GM23338 (cell line): ENCODE results near the gene PPCS. TPM values are rescaled to one million over a fixed set of nuclear protein-coding genes. Genes with fewer than 3 reads are reported as not detected.

Source experiments
- ATAC-seq: fragments of 200-7000 bp; cut with Tn5 transposase; 3 replicates; pipeline ENCODE4 v1.9.1; 2020
- DNase-seq: peaks from one replicate; pipeline ENCODE4 v3.0.0-alpha.2; 2015; ENCODE audit warnings: low spot score
- H2AFZ ChIP-seq: fragments of 200-600 bp; sonication (generic); 2 replicates; pipeline ENCODE4 v1.8.0; 2016; ENCODE audit warnings: antibody characterized with exemption, mild to moderate bottlenecking, moderate library complexity
- H3F3A ChIP-seq: fragments of 200-600 bp; sonication (generic); replicated peaks from 2 replicates; pipeline ENCODE4 v1.8.0; 2017; ENCODE audit warnings: antibody characterized with exemption, mixed run types, low read depth
- H3K27ac ChIP-seq: fragments of 200-600 bp; sonication (generic); 2 replicates; pipeline ENCODE4 v1.6.1; 2016; ENCODE audit warnings: low read depth
- H3K27me3 ChIP-seq: fragments of 200-600 bp; sonication (generic); 2 replicates; pipeline ENCODE4 v1.8.0; 2016; ENCODE audit warnings: mild to moderate bottlenecking, mixed run types, moderate library complexity; ENCODE audit not compliant: insufficient read depth
- H3K36me3 ChIP-seq: fragments of 200-600 bp; sonication (generic); 2 replicates; pipeline ENCODE4 v1.8.0; 2016; ENCODE audit warnings: mild to moderate bottlenecking; ENCODE audit not compliant: insufficient read depth
- H3K4me1 ChIP-seq: fragments of 200-600 bp; sonication (generic); 2 replicates; pipeline ENCODE4 v1.8.0; 2016; ENCODE audit warnings: mild to moderate bottlenecking, moderate library complexity; ENCODE audit not compliant: insufficient read depth
- H3K4me2 ChIP-seq: fragments of 200-600 bp; sonication (generic); 2 replicates; pipeline ENCODE4 v1.7.1; 2017; ENCODE audit warnings: mixed run types
- H3K4me3 ChIP-seq: fragments of 200-600 bp; sonication (generic); 2 replicates; pipeline ENCODE4 v1.6.1; 2016; ENCODE audit warnings: mixed run types
- H3K79me2 ChIP-seq: fragments of 200-600 bp; sonication (generic); replicated peaks from 2 replicates; pipeline ENCODE4 v1.8.0; 2017; ENCODE audit warnings: mild to moderate bottlenecking; ENCODE audit not compliant: insufficient read depth
- H3K9me2 ChIP-seq: fragments of 200-600 bp; sonication (generic); 2 replicates; pipeline ENCODE4 v1.8.0; 2017; ENCODE audit not compliant: insufficient read depth
- H4K20me1 ChIP-seq: fragments of 200-600 bp; sonication (generic); replicated peaks from 2 replicates; pipeline ENCODE4 v1.8.0; 2017; ENCODE audit warnings: mild to moderate bottlenecking; ENCODE audit not compliant: insufficient read depth
- H3K27ac Mint-ChIP-seq: 2 replicates; pipeline ENCODE4 v1.8.0; 2020; ENCODE audit warnings: inconsistent platforms, mild to moderate bottlenecking, moderate library complexity, mixed read lengths
- H3K27me3 Mint-ChIP-seq: 3 replicates; pipeline ENCODE4 v1.8.0; 2022; ENCODE audit warnings: low read depth, mild to moderate bottlenecking, moderate library complexity, mixed read lengths, inconsistent platforms; ENCODE audit not compliant: insufficient read depth, poor library complexity
- H3K36me3 Mint-ChIP-seq: 3 replicates; pipeline ENCODE4 v1.8.0; 2021; ENCODE audit warnings: low read depth, mild to moderate bottlenecking, inconsistent platforms, moderate library complexity, mixed read lengths
- H3K4me1 Mint-ChIP-seq: 3 replicates; pipeline ENCODE4 v1.8.0; 2020; ENCODE audit warnings: mild to moderate bottlenecking, inconsistent platforms, mixed read lengths
- H3K4me3 Mint-ChIP-seq: 3 replicates; pipeline ENCODE4 v1.8.0; 2021; ENCODE audit warnings: moderate library complexity, mild to moderate bottlenecking, inconsistent platforms, mixed read lengths
- H3K9me3 Mint-ChIP-seq: 3 replicates; pipeline ENCODE4 v1.8.0; 2020; ENCODE audit warnings: moderate library complexity, mild to moderate bottlenecking, inconsistent platforms, mixed read lengths
- CREB1 ChIP-seq: fragments of 250-450 bp; sonication (Bioruptor Pico); IDR thresholded peaks from 2 replicates; pipeline ENCODE4 v1.5.0; 2020; ENCODE audit warnings: low read depth, mild to moderate bottlenecking, moderate library complexity
- CTCF ChIP-seq, 2 experiments: fragments of 200-600 bp in 1 of 2; sonication (generic) in 1 of 2; conservative IDR thresholded peaks; 2 replicates each; pipeline versions ENCODE4 v1.5.1 to v1.6.1; 2016 to 2017; ENCODE audit warnings: antibody characterized with exemption in 2 of 2, low read depth in 2 of 2, mild to moderate bottlenecking in 2 of 2, moderate library complexity in 1 of 2
- ETS1 ChIP-seq: IDR thresholded peaks from 2 replicates; pipeline ENCODE4 v1.6.1; 2016; ENCODE audit warnings: antibody characterized with exemption
- EZH2phosphoT487 ChIP-seq: fragments of 200-600 bp; sonication (generic); IDR thresholded peaks from one replicate; pipeline ENCODE4 v1.8.1; 2018; ENCODE audit warnings: antibody characterized with exemption; ENCODE audit not compliant: unreplicated experiment
- JUNB ChIP-seq: IDR thresholded peaks from one replicate; pipeline ENCODE4 v1.6.1; 2016; ENCODE audit warnings: antibody characterized with exemption; ENCODE audit not compliant: unreplicated experiment
- NANOG ChIP-seq: IDR thresholded peaks from 2 replicates; pipeline ENCODE4 v1.6.1; 2016; ENCODE audit warnings: antibody characterized with exemption, borderline replicate concordance
- POLR2AphosphoS5 ChIP-seq: IDR thresholded peaks from 2 replicates; pipeline ENCODE4 v1.6.1; 2016; ENCODE audit warnings: antibody characterized with exemption, low read depth
- REST ChIP-seq: IDR thresholded peaks from one replicate; pipeline ENCODE4 v1.6.1; 2018; ENCODE audit warnings: antibody characterized with exemption; ENCODE audit not compliant: unreplicated experiment
- STAT1 ChIP-seq: IDR thresholded peaks from one replicate; pipeline ENCODE4 v1.6.1; 2016; ENCODE audit warnings: antibody characterized with exemption; ENCODE audit not compliant: unreplicated experiment
- ZNF114 ChIP-seq: fragments of 250-450 bp; sonication (Bioruptor Pico); IDR thresholded peaks from 2 replicates; pipeline ENCODE4 v1.5.0; 2020; ENCODE audit warnings: mild to moderate bottlenecking, moderate library complexity
- ZNF331 ChIP-seq: fragments of 250-450 bp; sonication (Bioruptor Pico); IDR thresholded peaks from 2 replicates; pipeline ENCODE4 v1.5.0; 2020; ENCODE audit warnings: low read depth, mild to moderate bottlenecking, moderate library complexity
- polyA plus RNA-seq: library from polyadenylated mRNA; unstranded; fragments of >200 nt; fragmentation: Nextera tagmentation; extraction: Ambion mirVana; gene quantifications from 2 replicates; pipeline ENCODE4 v1.2.1, GENCODE V29; 2016
- total RNA-seq: library from RNA; depleted of rRNA; stranded (reverse); fragments of >200 nt; shearing (Covaris generic); gene quantifications from 2 replicates; pipeline ENCODE4 v1.2.3, GENCODE V29; 2014

PPCS gene
- total and polyA plus RNA-seq, 2 experiments from 2014 or later: 35.6 to 47.6 TPM

- TF ChIP-seq REST: no peak
Measured at GRCh38 chr1:42469727-42470126, 13.4 kb downstream of the PPCS start (continued).

- H3K27ac Mint-ChIP-seq: no peak overlapping the region
- no peaks in the 10 kb centered on the region for H3K9me2 ChIP-seq
- H3K9me3 Mint-ChIP-seq: no peaks in the 10 kb centered on the region
- no peaks in the 10 kb centered on the region for H3F3A ChIP-seq
- no peaks in the 10 kb centered on the region for H3K36me3 Mint-ChIP-seq
- no peak overlapping the region for H3K4me3 Mint-ChIP-seq
- no peaks in the 10 kb centered on the region for H3K27me3 ChIP-seq
- H4K20me1 ChIP-seq: no peaks in the 10 kb centered on the region
- ATAC-seq (no peak), DNase-seq (no peak)
- H2AFZ ChIP-seq: no peak overlapping the region
- H3K4me3 ChIP-seq: no peak overlapping the region
- H3K4me1 ChIP-seq: no peaks in the 10 kb centered on the region
- H3K4me1 Mint-ChIP-seq: peaks cover 2% of the 10 kb centered on the region; the same call in 1 of the 3 replicates
- no peaks in the 10 kb centered on the region for H3K79me2 ChIP-seq
- H3K4me2 ChIP-seq: no peak overlapping the region
- H3K27me3 Mint-ChIP-seq: no peaks in the 10 kb centered on the region
- no peaks in the 10 kb centered on the region for H3K36me3 ChIP-seq
- H3K27ac ChIP-seq: no peak overlapping the region
- no peak for TF ChIP-seq STAT1
- TF ChIP-seq NANOG: no peak
- TF ChIP-seq CREB1 (CRISPR knock-in tag): no peak
- no peak for TF ChIP-seq ETS1
- TF ChIP-seq CTCF (conservative IDR thresholded peaks at IDR 0.05; ENCODE audit: low read depth in 2 of 2): no peak
- no peak for TF ChIP-seq ZNF114 (CRISPR knock-in tag)
- TF ChIP-seq EZH2phosphoT487: no peak
- no peak for TF ChIP-seq POLR2AphosphoS5
- no peak for TF ChIP-seq REST
- TF ChIP-seq ZNF331 (CRISPR knock-in tag): no peak
- no peak for TF ChIP-seq JUNB
Measured at GRCh38 chr1:42476605-42477004, 20.3 kb downstream of the PPCS start.
